Body of pancreas (tissue), 4 donors: Measurements from ENCODE around the gene SMARCA2. TPM values are rescaled to one million over a fixed set of nuclear protein-coding genes. Genes with fewer than 3 reads are reported as not detected.

Experiments
- ATAC-seq: fragments of 150-250 bp; one replicate; pipeline ENCODE4 v1.9.1; 2016
- DNase-seq, 4 donors: peaks; one replicate each; pipeline ENCODE4 v3.0.0-alpha.2; 2019
- H3K27ac ChIP-seq, 4 donors: fragments of 200-600 bp; sonication (generic); 1 replicate in 3 of 4; 2 replicates in 1 of 4; pipeline versions ENCODE4 v1.5.1 to v1.6.1; 2016 to 2019; ENCODE audit warnings: mild to moderate bottlenecking in 1 of 4, mixed read lengths in 1 of 4, moderate library complexity in 1 of 4
- H3K27me3 ChIP-seq, 2 donors: fragments of 200-600 bp; sonication (generic); one replicate each; pipeline ENCODE4 v1.6.0; 2016; ENCODE audit warnings: mild to moderate bottlenecking in 1 of 2
- H3K36me3 ChIP-seq, 2 donors: fragments of 200-600 bp; sonication (generic); replicated peaks in 1 of 2; 2 replicates each; pipeline ENCODE4 v1.5.1; 2016; ENCODE audit warnings: low read depth in 2 of 2; ENCODE audit not compliant: insufficient read depth in 1 of 2
- H3K4me1 ChIP-seq: fragments of 200-600 bp; sonication (generic); one replicate; pipeline ENCODE4 v1.6.0; 2016
- H3K4me3 ChIP-seq, 2 donors: fragments of 200-600 bp; sonication (generic); 1 replicate in 1 of 2; 2 replicates in 1 of 2; pipeline ENCODE4 v1.5.1; 2016 to 2019
- H3K9me3 ChIP-seq, 3 donors: fragments of 200-600 bp; sonication (generic); 1 replicate in 2 of 3; 2 replicates in 1 of 3; pipeline ENCODE4 v1.5.1; 2016
- CTCF ChIP-seq, 7 experiments: fragments of 450-650 bp in 4 of 7; fragments of 200-600 bp in 3 of 7; sonication (generic) in 3 of 7; IDR thresholded peaks; one replicate each; pipeline ENCODE4 v1.5.1; 2016 to 2019; ENCODE audit warnings: antibody characterized with exemption in 7 of 7
- POLR2A ChIP-seq, 3 donors: fragments of 450-650 bp; IDR thresholded peaks; one replicate each; pipeline ENCODE4 v1.6.1; 2016; ENCODE audit warnings: antibody characterized with exemption in 3 of 3, mild to moderate bottlenecking in 2 of 3
- WGBS, 2 donors: methylation state at CpG; one replicate each; pipeline ENCODE4 v1.1.5; 2017; 5-methylcytosine and 5-hydroxymethylcytosine counted together
- intact Hi-C: fragments of 100-400 bp; cut with DNase I; formaldehyde crosslinking; loops from one replicate; pipeline ENCODE4 v1.15.1; 2023
- total RNA-seq, 2 donors: library from RNA; depleted of rRNA; stranded (reverse); fragments of >200 nt; gene quantifications; one replicate each; pipeline ENCODE4 v1.1.0, GENCODE V29; 2016

Gene SMARCA2
- total RNA-seq, 2 donors from 2014 or later = 83.8 to 117 TPM

GRCh38 chr9:2043243-2043642 is 28.1 kb downstream of the SMARCA2 start:
- Histone ChIP-seq H3K27me3 (no peaks in the 10 kb centered on the region), H3K36me3 (peaks cover 0 to 4% of the 10 kb centered on the region in 2 donors), H3K9me3 (no peaks in the 10 kb centered on the region), H3K27ac (no peak overlapping the region), H3K4me3 (no peak overlapping the region), H3K4me1 (no peaks in the 10 kb centered on the region)
- 84 to 88% methylated on average over 4 of the region's 4 CpGs for WGBS, 2 donors
- intact Hi-C loops = no loop called here
- ATAC-seq (no peak), DNase-seq (no peak)
- TF ChIP-seq POLR2A (IDR thresholded peaks at IDR 0.05) (no peak), CTCF (IDR thresholded peaks at IDR 0.05) (no peak)

GRCh38 chr9:2043881-2044462 is 28.8 kb downstream of the SMARCA2 start:
- Histone ChIP-seq H3K36me3 (peaks cover 0 to 4% of the 10 kb centered on the region in 2 donors), H3K4me1 (no peaks in the 10 kb centered on the region), H3K4me3 (no peak overlapping the region), H3K27ac (no peak overlapping the region), H3K9me3 (no peaks in the 10 kb centered on the region), H3K27me3 (no peaks in the 10 kb centered on the region)
- TF ChIP-seq POLR2A (IDR thresholded peaks at IDR 0.05) (no peak), CTCF (IDR thresholded peaks at IDR 0.05) (no peak)
- ATAC-seq (no peak), DNase-seq (no peak)
- 74 to 88% methylated on average over 12 of the region's 12 CpGs for WGBS, 2 donors
- intact Hi-C loops = no loop called here

GRCh38 chr9:2047144-2047671 is 32.1 kb downstream of the SMARCA2 start:
- no peak for DNase-seq
- TF ChIP-seq CTCF (IDR thresholded peaks at IDR 0.05) = no peak
- TF ChIP-seq POLR2A (IDR thresholded peaks at IDR 0.05) = no peak
- WGBS, 2 donors = 89 to 95% methylated on average over 23 to 31 of the region's 54 CpGs
- Histone ChIP-seq H3K4me1 (no peaks in the 10 kb centered on the region), H3K4me3 (no peak overlapping the region), H3K36me3 (no peaks in the 10 kb centered on the region), H3K27ac (no peak overlapping the region), H3K9me3 (no peaks in the 10 kb centered on the region), H3K27me3 (no peaks in the 10 kb centered on the region)
- intact Hi-C loops = no loop called here
- no peak for ATAC-seq

GRCh38 chr9:2047916-2048315 is 32.8 kb downstream of the SMARCA2 start:
- Histone ChIP-seq H3K36me3 (no peaks in the 10 kb centered on the region), H3K9me3 (no peaks in the 10 kb centered on the region), H3K4me1 (no peaks in the 10 kb centered on the region), H3K27ac (no peak overlapping the region), H3K4me3 (no peak overlapping the region), H3K27me3 (no peaks in the 10 kb centered on the region)
- TF ChIP-seq CTCF (IDR thresholded peaks at IDR 0.05) (no peak), POLR2A (IDR thresholded peaks at IDR 0.05) (no peak)
- DNase-seq (no peak), ATAC-seq (no peak)
- intact Hi-C loops = no loop called here
- 93 to 96% methylated on average over 5 of the region's 5 CpGs for WGBS, 2 donors

- no peak overlapping the region for H3K27ac ChIP-seq
- no peaks in the 10 kb centered on the region for H3K9me3 ChIP-seq
- TF ChIP-seq CTCF (IDR thresholded peaks at IDR 0.05) = no peak
- TF ChIP-seq POLR2A (IDR thresholded peaks at IDR 0.05) = no peak
- intact Hi-C loops = no loop called here
- no peak overlapping the region for H3K4me3 ChIP-seq
- no peaks in the 10 kb centered on the region for H3K36me3 ChIP-seq
- no peaks in the 10 kb centered on the region for H3K27me3 ChIP-seq
- 88 to 98% methylated on average over 3 of the region's 3 CpGs for WGBS, 2 donors
- ATAC-seq = no peak
- no peaks in the 10 kb centered on the region for H3K4me1 ChIP-seq
- DNase-seq = no peak
Measured at GRCh38 chr9:2050236-2050635, 35.1 kb downstream of the SMARCA2 start.
